Astrocyte (in vitro differentiated cells and primary cell): Measurements from ENCODE around the gene TPGS1.

Experiments
- EZH2 ChIP-seq: IDR thresholded peaks from 2 replicates; pipeline ENCODE4 v1.6.1; 2012; ENCODE audit warnings: mild to moderate bottlenecking, low read length, inconsistent platforms; ENCODE audit not compliant: insufficient read depth
- TF ChIP-seq, protein P1 (sequence below): IDR thresholded peaks from 2 replicates; pipeline ENCODE4 v1.5.1; 2011; ENCODE audit warnings: low read depth, mild to moderate bottlenecking, inconsistent platforms, low read length, moderate library complexity; ENCODE audit not compliant: insufficient read depth

DNA sequence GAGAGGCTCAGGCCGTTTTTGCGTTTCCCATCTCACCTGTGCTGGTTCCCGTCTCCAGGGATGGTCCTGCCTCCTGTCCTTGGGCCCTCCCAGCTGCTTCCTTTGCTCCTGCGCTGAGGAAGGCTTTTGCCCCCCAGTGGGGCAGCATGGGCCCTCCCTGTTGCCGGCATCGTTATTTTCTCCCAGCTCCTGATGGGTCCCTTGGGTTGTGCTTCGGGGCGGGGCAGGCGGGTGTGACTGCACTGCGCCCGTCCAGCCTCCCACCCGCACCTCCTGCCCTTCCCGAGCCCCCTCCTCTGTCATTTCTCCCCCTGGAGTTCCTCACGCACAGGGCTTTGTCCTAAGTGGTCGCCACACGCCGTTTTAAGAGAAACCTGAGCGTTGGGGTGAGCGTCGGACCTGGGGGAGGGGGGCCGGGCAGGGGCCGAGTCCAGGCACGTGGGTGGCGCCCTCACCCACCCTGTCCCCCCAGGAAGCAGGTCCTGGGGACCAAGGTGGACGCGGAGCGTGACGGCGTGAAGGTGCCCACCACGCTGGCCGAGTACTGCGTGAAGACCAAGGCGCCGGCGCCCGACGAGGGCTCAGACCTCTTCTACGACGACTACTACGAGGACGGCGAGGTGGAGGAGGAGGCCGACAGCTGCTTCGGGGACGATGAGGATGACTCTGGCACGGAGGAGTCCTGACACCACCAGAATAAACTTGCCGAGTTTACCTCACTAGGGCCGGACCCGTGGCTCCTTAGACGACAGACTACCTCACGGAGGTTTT lies 33.8 kb downstream of the TPGS1 start:
- TF ChIP-seq, protein P1, sequence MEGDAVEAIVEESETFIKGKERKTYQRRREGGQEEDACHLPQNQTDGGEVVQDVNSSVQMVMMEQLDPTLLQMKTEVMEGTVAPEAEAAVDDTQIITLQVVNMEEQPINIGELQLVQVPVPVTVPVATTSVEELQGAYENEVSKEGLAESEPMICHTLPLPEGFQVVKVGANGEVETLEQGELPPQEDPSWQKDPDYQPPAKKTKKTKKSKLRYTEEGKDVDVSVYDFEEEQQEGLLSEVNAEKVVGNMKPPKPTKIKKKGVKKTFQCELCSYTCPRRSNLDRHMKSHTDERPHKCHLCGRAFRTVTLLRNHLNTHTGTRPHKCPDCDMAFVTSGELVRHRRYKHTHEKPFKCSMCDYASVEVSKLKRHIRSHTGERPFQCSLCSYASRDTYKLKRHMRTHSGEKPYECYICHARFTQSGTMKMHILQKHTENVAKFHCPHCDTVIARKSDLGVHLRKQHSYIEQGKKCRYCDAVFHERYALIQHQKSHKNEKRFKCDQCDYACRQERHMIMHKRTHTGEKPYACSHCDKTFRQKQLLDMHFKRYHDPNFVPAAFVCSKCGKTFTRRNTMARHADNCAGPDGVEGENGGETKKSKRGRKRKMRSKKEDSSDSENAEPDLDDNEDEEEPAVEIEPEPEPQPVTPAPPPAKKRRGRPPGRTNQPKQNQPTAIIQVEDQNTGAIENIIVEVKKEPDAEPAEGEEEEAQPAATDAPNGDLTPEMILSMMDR: no peak
- TF ChIP-seq EZH2: no peak
